Measurements from ENCODE around the gene PEAK3.

PEAK3 gene

DNA sequence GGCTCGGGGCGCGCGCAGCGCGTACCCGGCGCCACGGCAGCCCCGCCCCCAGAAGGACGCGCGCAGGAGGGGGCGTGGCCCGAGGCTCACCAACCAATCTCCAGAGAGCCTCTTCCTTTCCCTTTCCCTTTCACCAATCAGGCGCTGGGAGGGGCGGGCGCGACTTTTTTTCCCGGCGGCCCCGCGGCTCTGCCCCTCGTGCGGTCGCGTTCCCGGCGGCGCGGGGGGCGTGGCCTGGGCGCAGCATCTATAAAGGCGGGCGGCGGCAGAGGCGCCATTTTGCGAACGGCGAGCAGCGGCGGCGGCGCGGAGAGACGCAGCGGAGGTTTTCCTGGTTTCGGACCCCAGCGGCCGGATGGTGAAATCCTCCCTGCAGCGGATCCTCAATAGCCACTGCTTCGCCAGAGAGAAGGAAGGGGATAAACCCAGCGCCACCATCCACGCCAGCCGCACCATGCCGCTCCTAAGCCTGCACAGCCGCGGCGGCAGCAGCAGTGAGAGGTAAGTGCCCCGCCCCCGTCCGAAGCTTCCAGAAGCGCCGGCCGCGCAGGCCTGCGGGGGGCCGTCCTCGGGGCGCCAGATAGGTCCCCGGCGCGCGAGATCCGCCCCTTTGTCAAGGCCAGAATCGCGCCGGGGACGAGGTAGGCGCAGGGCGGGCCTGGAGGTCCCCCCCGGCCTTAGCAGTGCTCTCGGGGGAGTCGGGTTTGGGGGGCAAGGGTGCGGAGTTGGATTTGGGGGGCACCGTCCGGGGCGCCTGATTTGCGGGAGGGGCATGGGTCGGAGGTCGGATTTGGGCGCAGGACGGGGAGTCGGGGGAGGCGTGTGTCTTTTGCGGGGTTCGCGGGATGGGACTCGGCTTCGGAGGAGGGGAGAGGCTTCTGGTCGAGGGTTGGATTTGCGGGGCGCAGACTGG, 12.5 kb downstream of the PEAK3 start:
- peak; percentile 98 for DNase-seq

DNA sequence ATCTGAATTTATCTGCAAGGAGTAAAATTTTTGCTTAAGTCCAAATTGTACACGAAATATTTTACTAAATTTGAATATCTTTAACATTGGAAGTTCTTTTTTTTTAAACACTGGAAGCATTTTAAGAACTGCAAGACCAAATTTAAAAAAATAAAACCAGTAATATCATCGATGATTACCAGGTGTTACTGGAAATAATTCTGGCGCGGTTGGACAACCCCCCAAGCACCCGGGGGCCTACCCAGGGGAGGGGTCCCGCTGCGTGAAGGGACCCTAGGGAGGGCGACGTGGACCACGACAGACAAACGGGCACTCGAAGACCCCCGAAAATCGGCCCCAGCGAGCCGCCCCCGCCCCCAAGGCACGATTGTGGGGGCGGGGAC, 13.1 kb downstream of the PEAK3 start:
- no peak for DNase-seq

DNA sequence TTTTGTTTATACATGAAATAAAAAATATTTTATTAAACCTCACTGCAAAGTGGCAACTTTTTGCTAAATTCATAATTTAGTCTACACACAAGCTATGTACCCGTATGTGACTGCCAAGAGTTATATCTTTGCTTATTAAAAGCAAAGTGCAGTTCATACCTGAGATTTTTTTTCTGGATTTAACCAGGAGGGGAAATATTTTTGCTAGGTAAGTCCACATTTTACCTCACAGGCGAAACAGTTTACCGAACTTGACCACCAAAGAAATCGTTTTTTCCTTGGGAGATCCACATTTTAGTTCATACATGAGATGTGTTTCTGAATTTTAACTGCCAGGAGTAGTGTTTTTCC, 13.5 kb downstream of the PEAK3 start:
- no peak for DNase-seq

DNA sequence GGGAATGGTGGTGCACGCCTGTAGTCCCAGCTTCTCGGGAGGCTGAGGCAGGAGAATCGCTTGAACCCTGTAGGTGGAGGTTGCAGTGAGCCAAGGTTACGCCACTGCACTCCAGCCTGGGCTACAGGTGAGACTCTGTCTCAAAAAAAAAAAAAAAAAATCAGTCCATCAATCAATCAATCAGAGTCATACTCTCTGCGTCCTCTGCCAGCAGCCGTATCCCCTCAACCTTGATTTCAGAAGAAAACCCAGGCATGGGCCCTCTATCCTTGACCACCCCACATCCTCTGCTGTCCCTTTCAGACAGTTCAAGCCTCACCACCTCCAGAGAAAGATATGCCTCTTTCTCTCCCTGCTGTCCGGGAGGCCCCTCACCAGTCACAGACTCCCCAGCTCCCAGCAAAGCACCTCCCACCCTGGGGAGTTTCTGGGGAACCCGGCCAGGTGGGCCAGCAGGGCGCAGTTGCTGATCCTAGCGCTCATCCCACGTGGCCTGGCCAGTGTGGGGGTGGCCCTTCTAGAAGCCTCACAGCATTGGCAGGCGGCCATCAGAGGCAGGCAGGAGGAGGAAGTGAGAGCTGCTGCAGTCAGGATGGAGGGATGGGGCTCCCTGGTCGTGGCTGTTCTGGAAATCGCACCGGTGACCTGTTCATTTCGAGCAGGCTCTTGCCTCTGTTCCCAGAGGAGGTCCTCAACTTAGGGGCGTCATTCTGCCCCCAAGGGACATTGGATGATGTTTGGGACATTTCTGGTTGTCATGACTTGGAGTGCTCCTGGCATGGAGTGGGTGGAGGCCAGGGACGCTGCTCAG, 15.6 kb downstream of the PEAK3 start:
- peak; percentile 61 for DNase-seq

DNA sequence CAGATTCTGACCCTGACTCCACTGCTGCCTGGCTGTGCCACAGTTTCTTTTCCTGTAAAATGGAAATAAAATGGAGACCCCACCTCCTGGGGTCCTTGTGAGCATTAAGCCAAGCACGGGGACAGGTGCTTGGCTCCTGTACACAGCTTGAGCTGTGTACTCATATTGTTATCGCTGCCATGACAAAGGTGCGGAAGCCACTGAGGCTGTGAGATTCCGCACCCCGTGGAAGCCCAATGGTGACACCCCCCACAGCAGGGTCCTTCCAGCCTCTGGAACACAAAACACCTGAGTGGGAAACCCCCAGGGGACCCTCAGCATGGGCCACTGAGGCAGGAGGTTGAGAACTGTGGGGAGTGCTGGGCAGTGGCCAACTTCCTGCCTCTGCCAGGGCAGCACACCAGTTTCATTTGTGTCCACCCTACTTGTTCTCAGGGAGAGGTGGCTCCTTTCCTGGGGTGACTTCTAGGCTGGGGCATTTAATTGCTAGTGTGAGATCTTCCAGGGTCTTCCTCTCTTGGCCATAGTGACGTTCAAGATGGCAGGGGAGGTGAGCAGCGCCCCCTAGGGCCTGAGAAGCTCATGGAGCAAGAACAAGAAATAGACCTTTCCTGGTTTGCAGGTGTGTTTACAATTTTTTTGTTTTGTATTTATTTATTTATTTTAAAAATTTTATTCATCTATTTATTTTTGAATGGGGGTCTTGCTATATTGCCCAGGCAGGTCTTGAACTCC, 20.4 kb downstream of the PEAK3 start:
- peak; percentile 42 for DNase-seq

DNA sequence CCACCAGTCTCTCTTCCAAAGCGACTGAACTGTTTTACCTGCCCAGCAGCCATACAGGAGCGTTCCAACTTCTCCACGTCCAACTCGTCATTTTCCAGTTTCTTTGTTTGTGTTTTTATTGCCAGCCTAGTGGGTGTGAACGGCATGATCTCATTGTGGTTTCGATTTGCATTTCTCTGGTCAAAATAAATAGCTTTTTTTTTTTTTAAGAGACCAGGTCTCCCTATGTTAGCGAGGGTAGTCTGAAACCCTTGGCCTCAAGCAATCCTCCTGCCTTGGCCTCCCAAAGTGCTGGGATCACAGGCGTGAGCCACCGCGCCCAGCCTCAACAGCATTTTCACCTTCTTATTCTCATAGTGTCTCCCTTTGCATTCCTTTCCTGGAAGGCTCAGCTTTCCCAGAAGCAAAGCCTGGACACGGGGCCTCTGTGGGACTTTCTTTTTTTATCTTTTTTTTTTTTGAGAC, 21.6 kb downstream of the PEAK3 start:
- DNase-seq: no peak

DNA sequence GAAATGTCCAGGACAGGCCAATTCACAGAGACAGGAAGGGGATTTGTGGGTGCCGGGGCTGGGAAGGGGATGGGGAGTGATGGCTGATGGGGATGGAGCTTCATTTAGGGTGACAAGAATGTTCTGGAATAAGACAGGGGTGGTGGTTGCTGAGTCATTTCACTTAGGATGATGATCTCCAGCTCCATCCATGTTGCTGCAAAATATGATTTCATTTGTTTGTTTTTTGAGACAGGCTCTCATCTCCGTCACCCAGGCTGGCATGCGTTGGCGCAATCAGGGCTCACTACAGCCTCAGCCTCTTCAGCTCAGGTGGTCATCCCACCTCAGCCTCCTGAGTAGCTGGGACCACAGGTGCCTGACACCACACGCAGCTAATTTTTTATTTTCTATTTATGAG, 22.6 kb downstream of the PEAK3 start:
- no peak for DNase-seq

DNA sequence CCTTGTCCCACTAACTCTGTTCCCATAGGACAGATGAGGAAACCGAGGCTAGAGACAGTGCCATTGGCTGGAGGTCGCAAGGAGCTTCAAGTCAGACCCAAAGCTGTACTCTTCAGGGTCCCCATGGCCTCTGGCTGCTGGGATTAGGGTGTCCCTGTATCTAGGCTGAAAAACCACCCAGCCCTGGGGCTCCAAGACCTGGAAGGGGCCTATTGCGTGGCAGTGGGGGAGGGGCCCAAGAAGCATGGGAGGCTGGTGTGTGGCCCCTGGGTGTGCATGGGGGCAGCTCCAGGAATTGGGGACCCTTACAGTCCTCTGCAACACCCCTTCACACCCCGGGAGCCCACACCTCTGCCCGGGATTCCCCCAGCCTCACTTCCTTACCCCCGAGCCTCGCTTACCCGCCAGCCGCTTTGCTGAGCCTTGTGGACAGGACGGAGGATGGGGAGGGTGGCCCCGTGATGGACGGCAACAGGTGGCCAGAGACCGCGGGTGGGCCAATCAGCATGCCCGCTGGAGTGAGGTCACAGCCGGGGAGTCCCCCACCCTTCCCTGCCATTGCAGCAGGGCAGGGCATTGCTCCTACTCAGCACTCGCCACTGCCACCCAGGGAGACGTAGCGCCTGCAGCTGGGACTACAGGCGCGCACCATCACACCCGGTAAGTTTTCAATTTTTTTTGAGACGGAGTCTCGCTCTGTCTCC, 25.8 kb downstream of the PEAK3 start, which contains the start of gene JSRP1:
JSRP1 (minus strand) TSS at position 436 of the 704 bp plus-strand sequence. CDS start 1,103 bp downstream, outside the sequence.
- peak; percentile 82 for DNase-seq

DNA sequence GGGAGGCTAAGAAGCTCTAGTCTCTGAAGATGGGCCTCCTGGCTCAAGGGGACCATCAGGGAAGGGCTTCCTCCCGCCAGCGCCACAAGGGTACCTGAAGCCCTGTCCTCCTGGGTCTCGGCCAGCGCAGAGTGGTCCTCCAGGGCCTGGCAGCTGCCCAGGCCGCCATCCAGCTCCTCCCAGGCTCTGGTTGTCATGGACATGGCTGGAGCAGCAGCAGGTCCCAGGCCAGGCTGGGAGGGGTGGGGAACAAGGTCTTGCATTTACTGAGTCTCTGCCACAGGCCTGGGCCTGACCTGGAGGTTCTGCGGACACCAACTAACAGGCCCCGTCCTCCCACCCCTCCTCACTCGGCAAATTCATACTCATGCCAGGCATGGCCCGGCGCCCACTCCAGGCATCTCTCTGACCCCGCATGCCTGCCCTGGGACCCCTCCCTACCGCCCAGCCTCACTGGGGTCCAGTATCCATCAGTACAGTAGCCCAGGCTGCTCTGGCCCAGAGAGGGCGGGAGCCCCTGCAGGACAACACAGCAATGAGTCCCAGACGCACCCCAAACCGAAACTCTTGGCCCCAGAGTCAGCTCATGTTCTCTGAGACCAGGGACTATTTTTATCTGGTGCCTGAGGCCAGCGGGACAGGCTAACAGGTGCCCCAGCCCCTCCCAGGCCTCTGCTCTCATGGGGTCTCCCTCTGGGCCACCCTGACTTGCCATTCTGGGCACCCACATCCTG, 26.7 kb downstream of the PEAK3 start:
- DNase-seq: no peak

DNA sequence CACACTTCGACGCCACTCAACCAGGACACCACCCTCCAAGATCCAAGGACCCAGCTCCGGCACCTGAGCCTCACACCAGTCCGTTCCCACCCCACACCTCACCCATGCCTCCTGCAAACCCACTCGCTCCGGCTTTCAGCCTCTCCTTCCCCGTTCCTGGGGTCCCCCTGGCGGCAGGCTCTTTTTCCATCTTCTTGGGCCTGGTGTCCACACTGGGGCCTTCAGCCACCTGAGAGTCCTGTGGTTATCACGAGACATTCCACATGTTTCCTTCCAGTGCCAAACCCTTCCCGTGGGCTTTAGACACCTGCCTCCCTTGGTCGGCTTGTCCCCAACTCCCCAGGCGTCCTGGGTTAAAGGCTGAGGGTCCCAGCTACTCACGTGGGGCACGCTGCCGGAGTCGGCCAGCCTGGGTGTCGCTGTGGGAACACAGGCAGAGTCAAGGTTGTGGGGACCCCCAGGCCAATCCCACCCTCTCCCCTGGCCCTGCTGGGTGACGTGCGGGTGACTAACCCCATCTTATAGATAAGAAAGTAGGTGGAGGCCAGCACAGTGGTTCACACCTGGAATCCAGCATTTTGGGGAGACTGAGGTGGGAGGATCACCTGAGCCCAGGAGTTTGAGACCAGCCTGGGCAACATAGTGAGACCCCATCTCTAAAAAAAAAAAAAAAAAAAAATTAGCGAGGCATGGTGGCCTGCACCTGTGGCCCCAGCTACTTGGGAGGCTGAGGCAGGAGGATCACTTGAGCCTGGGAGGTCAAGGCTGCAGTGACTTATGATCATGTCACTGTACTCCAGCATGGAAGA, 27.7 kb downstream of the PEAK3 start:
- no peak for DNase-seq

DNA sequence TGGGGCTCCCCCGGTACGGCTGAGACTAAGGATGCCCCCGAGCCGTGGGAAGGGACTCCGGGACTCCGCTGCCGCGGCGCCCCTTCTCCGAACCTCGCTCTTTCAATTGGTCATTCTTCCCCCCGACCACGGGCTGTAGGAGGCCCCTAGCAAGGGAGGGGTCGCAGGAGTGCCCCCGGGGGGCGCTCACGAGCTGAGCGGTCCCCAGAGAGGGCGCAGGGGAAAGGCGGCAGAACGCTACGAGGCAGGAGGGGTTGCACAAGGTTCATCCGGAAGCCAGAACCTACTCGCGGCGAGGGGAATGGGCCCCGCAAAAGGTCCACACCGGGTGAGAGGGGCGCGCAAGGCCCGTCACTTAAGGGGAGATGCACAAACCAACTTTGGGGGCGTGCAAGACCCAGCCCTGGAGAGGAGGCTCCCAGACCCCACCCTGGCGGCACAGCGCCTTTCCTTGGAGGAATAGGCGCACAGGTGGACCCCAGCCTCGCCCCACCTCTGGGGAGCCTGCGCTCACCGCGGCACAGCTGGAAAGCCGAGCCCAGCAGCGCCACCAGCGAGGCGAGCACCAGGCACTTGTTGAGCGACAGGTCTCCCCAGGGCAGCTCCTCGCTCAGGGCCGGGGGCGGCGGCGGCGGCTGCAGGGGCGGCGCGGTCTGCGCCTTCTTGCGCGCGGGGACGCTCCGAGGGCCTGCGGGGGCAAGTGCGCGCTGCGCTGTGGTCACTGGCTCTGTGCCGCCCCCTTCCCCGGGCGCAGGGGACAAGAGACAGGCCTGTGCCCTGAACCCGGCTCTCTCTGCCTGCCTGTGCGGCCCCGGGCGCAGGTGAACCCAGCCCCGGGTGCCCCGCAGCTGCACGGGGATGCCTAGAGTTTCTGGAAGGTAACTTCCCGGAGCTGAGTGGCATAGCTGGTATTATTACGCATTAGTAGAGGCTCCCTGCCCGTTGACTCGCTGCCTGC, 28.6 kb downstream of the PEAK3 start:
- DNase-seq: peak; percentile 44

DNA sequence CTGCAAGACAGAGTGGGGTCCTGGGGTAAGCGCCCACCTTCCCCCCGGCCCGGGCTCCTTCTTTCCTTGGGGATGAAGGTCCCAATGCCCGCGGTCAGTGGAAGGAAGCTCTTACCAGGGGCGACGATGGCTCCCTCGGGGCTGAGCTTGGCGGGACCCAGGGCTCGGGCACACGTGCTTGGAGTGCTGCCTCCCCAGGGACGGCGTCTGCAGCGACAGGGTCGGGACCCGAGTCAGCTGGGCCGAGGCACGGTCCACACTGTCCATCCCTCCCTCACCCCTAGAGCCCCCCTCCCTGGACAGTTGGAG, 29.2 kb downstream of the PEAK3 start:
- no peak for DNase-seq

DNA sequence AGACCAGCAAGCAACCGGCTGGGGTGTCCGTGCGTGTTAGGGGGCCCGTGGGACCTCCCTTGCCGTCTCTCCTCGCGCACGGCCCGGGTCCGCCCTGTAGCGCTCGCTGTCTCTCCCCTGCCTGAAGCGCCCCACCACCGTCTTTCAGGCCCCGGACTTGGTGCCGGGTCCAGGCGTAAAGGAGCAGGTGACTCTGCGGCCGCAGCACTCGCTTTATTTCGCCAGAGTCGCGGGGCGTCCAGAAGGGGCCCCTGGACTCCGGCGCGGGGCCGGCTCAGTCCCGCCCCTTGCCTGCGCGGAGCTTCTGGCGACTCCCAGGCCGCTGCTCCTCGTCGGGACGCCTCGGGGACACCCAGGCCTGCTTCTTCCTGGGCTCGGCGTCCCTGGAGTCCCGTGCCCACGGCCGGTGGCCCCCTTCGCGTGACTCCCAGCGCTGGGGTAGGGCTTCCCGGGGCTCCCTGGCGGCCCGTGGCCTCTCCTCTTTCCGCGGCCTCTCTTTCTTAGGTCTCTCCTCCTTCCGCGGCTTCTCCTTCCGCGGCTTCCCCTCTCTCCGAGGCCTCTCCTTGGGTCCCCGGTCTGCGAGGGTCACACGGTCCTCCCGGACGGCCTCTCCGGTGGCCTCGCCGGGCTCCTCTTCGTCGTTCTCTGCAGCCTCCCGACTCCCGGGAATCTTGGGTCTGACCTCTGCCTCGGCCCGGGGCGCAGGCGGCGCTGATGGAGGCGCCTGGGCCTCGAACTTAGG, 29.7 kb downstream of the PEAK3 start:
- DNase-seq: no peak

DNA sequence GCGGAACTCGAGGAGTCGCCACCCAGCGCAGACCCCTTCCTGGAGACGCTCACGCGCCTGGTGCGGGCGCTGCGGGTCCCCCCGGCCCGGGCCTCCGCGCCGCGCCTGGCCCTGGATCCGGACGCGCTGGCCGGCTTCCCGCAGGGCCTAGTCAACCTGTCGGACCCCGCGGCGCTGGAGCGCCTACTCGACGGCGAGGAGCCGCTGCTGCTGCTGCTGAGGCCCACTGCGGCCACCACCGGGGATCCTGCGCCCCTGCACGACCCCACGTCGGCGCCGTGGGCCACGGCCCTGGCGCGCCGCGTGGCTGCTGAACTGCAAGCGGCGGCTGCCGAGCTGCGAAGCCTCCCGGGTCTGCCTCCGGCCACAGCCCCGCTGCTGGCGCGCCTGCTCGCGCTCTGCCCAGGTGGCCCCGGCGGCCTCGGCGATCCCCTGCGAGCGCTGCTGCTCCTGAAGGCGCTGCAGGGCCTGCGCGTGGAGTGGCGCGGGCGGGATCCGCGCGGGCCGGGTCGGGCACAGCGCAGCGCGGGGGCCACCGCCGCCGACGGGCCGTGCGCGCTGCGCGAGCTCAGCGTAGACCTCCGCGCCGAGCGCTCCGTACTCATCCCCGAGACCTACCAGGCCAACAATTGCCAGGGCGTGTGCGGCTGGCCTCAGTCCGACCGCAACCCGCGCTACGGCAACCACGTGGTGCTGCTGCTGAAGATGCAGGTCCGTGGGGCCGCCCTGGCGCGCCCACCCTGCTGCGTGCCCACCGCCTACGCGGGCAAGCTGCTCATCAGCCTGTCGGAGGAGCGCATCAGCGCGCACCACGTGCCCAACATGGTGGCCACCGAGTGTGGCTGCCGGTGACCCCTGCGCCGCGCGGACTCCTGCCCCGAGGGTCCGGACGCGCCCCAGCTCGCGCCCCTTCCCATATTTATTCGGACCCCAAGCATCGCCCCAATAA, 30.6 kb downstream of the PEAK3 start:
- DNase-seq: no peak

DNA sequence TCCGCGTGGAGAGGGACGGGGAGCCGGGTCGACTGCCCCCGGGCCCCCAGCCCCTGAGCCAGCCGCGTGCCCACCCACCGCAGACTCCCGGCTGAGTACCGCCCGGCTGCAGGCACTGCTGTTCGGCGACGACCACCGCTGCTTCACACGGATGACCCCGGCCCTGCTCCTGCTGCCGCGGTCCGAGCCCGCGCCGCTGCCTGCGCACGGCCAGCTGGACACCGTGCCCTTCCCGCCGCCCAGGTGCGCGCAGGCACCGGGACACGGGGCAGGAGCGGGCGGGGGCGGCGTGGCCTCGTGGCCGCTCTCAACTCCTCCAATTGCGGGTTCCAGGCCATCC, 31.2 kb downstream of the PEAK3 start:
- DNase-seq: no peak

DNA sequence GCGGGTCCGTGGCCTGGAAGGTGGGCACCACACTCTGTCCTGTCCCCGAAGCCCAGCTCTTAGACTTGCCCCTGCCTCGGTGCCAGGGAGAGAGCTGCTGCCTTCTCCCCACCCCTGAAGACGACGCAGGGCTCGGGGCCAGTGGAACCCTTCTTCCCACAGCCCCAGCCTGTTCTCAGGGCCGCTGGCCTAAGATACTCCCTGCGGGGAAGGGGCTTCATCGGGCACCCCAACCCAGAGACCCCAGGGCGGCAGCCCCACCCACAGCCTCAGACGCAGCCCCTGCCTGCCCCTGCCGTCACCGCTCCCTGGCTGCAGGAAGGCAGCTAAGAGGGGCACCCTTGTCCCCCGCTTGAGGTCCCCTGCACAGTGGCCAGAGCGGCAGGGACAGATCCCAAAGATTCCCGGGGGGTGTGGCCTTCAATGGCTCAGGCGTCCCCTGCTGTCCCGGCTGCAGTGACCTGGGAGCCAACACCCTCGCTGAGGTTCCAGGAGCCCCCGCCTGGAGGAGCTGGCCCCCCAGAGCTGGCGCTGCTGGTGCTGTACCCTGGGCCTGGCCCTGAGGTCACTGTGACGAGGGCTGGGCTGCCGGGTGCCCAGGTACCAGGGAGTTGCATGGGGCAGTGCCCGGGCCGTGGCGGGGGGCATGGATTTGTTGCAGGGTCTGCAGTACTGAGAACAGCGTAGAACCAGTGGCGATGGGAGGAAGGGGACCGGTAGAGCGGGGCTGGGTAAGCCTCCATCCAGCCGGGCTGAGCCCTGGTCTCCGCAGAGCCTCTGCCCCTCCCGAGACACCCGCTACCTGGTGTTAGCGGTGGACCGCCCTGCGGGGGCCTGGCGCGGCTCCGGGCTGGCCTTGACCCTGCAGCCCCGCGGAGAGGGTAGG, 31.9 kb downstream of the PEAK3 start:
- DNase-seq: no peak
